ENCODE measurements around the gene LZTS3.

Gene LZTS3

DNA sequence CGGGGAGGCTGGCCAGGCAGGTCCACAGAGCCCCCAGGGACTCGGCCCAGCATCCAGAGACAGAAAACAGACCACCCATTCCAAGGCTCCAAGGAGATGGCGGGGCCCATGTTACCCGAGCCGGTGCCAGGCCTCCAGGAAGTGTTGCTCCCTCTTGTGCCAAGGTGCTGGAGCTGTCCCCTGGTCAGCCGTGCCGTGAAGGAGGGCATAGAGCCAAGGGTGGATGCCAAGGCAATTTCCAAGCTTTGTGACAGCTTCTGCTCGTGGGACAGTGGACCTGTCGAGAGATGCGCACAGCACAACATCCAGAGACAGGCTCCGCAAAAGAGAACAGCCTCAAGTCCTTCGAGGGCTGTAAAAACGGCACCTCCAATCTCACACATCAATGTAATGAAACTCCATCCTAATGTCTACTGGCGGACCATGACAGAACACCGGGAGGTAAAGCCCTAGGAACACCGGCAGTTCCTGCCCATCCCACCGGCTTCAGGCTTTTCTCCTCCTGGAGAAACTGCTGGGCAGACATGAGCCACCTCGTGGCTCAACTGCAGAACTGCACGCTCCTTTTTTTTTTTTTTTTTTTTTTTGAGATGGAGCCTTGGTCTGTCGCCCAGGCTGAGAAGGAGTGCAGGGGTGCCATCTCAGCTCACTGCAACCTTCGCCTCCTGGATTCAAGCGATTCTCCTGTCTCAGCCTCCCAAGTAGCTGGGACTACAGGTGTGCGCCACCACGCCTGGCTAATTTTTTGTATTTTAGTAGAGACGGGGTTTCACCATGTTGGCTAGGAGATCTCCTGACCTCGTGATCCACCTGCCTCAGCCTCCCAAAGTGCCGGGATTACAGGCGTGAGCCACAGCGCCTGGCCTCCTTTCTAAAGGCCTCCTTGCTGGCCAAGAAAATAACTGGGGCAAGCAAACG is 57.9 kb downstream of the LZTS3 start:
- Histone ChIP-seq H3K4me3 (ENCODE audit: low read depth in 1 of 2, low read length in 2 of 2) (no peak overlapping the region), H3K4me1 (ENCODE audit: control insufficient read depth in 1 of 2, insufficient read depth in 2 of 2, low read length in 2 of 2) (no peaks in the 10 kb centered on the region), H3K27ac (ENCODE audit: low read length) (no peak overlapping the region), H3K9me3 (ENCODE audit: control insufficient read depth in 1 of 2, low read length in 2 of 2) (no peaks in the 10 kb centered on the region), H3K27me3 (ENCODE audit: low read depth, low read length) (no peaks in the 10 kb centered on the region), H3K36me3 (ENCODE audit: control insufficient read depth in 1 of 2, insufficient read depth in 2 of 2, low read length in 2 of 2) (peaks cover 0 to 12% of the 10 kb centered on the region in 2 donors)
